GM19455 (cell line): ENCODE results near the gene PGM2.
"Not testable (repeated sequence)": the region's sequence is repeated elsewhere in the genome, so short reads cannot be mapped to it uniquely, and the experiment has no call there.

ENCODE experiments used
- ATAC-seq: cut with Tn5 transposase; IDR thresholded peaks from one replicate; pipeline ENCODE4 v1.9.1; 2021; ENCODE audit not compliant: unreplicated experiment

The PGM2 gene

GRCh38 chr4:37826295-37827029 is at the start of gene PGM2:
PGM2 (plus strand) TSS chr4:37826686; CDS start chr4:37826733, 47 bp downstream.
- peak; percentile 95 for ATAC-seq

- no peak for ATAC-seq
Observed at GRCh38 chr4:37779896-37780295, 46.6 kb upstream of the PGM2 start.

GRCh38 chr4:37780444-37781130 is 45.9 kb upstream of the PGM2 start:
- no peak for ATAC-seq

- ATAC-seq = no peak
Observed at GRCh38 chr4:37781131-37781455, 45.4 kb upstream of the PGM2 start.

- not testable (repeated sequence) for ATAC-seq
Observed at GRCh38 chr4:37786267-37786666, 40.2 kb upstream of the PGM2 start.

- not testable (repeated sequence) for ATAC-seq
Observed at GRCh38 chr4:37787883-37788460, 38.5 kb upstream of the PGM2 start.

GRCh38 chr4:37788819-37789218 is 37.7 kb upstream of the PGM2 start:
- ATAC-seq = no peak

GRCh38 chr4:37792241-37792640 is 34.2 kb upstream of the PGM2 start:
- ATAC-seq = no peak

GRCh38 chr4:37793562-37793961 is 32.9 kb upstream of the PGM2 start:
- ATAC-seq = no peak

GRCh38 chr4:37794056-37794455 is 32.4 kb upstream of the PGM2 start:
- no peak for ATAC-seq

- ATAC-seq = no peak
Observed at GRCh38 chr4:37795581-37796195, 30.8 kb upstream of the PGM2 start.

- ATAC-seq = no peak
Observed at GRCh38 chr4:37797374-37797773, 29.1 kb upstream of the PGM2 start.

- ATAC-seq = no peak
Observed at GRCh38 chr4:37797923-37798322, 28.6 kb upstream of the PGM2 start.

GRCh38 chr4:37798616-37799015 is 27.9 kb upstream of the PGM2 start:
- no peak for ATAC-seq

GRCh38 chr4:37799941-37800554 is 26.4 kb upstream of the PGM2 start:
- no peak for ATAC-seq

GRCh38 chr4:37802068-37802666 is 24.3 kb upstream of the PGM2 start:
- ATAC-seq = no peak

GRCh38 chr4:37803348-37803973 is 23.0 kb upstream of the PGM2 start:
- no peak for ATAC-seq

- no peak for ATAC-seq
Observed at GRCh38 chr4:37805091-37805490, 21.4 kb upstream of the PGM2 start.

- no peak for ATAC-seq
Observed at GRCh38 chr4:37812713-37813112, 13.8 kb upstream of the PGM2 start.

- no peak for ATAC-seq
Observed at GRCh38 chr4:37815591-37815990, 10.9 kb upstream of the PGM2 start.

- no peak for ATAC-seq
Observed at GRCh38 chr4:37816006-37816405, 10.5 kb upstream of the PGM2 start.
